ENCODE results near the gene SLC26A11.
"Not testable (repeated sequence)": the region's sequence is repeated elsewhere in the genome, so short reads cannot be mapped to it uniquely, and the experiment has no call there.

The SLC26A11 gene

GRCh38 chr17:80254396-80255251, 34.4 kb downstream of the SLC26A11 start:
- no peak for DNase-seq (ENCODE audit: low read depth, low spot score)
- H3K4me3 ChIP-seq (ENCODE audit: low read length) = no peak overlapping the region

DNA sequence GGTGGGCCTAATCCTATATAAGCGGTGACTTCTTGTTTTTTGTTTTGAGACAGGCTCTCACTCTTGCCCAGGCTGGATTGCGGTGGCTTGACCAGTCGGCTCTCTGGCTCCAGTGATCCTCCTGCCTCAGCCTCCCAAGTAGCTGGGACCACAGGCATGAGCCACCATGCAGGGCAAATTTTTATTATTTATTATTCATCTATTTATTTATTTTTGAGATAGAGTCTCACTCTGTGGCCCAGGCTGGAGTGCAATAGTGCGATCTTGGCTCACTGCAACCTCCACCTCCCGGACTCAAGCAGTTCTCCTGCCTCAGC, 35.8 kb downstream of the SLC26A11 start:
- H3K4me3 ChIP-seq (ENCODE audit: low read length) = no peak overlapping the region
- DNase-seq (ENCODE audit: low read depth, low spot score) = no peak

- H3K4me3 ChIP-seq (ENCODE audit: low read length) = no peak overlapping the region
- no peak for DNase-seq (ENCODE audit: low read depth, low spot score)
Measured at GRCh38 chr17:80257716-80258213, 37.5 kb downstream of the SLC26A11 start.

DNA sequence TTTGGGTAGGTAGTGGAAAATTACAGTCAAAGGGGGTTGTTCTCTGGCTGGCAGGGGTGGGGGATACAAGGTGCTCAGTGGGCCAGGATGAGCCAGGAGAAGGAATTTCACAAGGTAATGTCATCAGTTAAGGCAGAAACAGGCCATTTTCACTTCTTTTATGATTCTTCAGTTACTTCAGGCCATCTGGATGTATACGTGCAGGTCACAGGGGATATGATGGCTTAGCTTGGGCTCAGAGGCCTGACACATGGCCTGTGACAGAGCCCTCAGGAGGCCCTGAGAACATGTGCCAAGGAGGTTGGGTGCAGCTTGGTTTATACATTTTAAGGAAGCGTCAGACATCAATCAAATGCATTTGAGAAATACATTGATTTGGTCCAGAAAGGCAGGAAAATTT, 38.1 kb downstream of the SLC26A11 start:
- not testable (repeated sequence) for H3K4me3 ChIP-seq (ENCODE audit: low read length); DNase-seq (ENCODE audit: low read depth, low spot score)

GRCh38 chr17:80259457-80260068, 39.3 kb downstream of the SLC26A11 start:
- peak overlapping the region; percentile 39 for H3K4me3 ChIP-seq (ENCODE audit: low read length)
- DNase-seq (ENCODE audit: low read depth, low spot score) = no peak

GRCh38 chr17:80260069-80260535, 39.9 kb downstream of the SLC26A11 start:
- DNase-seq (ENCODE audit: low read depth, low spot score) = peak; percentile 31

DNA sequence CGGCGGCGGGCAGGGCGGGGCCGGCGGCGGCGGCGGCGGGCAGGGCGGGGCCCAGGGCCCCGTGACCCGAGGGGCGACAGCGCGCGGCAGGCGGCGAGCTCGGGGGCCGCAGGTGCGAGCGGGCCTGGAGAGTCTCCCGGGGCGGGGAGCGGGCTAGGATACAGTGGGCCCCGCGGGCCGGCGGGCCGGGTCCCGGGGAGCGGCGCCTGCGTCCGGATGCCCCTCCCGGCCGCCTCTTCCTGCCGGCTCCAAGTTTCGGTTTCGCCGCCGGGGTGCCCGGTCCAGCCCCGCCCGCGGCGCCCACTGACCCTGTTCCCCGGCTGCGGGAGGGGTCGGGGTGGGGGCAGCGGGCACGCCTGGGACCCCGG, 40.5 kb downstream of the SLC26A11 start, which contains the start of gene RNF213:
TSS of gene RNF213 (plus strand) at position 62 of the 368 bp plus-strand sequence. CDS start 2,830 bp downstream, outside the sequence.
- peak within 1 kb of the TSS; percentile 84 for H3K4me3 ChIP-seq (ENCODE audit: low read length)
- peak; percentile 32 for DNase-seq (ENCODE audit: low read depth, low spot score)

More at GRCh38 chr17:80260069-80260535, 39.9 kb downstream of the SLC26A11 start:
- H3K4me3 ChIP-seq (ENCODE audit: low read length) = peak overlapping the region; percentile 39

- peak; percentile 91 for DNase-seq (ENCODE audit: low read depth, low spot score)
- peak overlapping the region; percentile 84 for H3K4me3 ChIP-seq (ENCODE audit: low read length)
Measured at GRCh38 chr17:80261159-80261894, 41.1 kb downstream of the SLC26A11 start.

DNA sequence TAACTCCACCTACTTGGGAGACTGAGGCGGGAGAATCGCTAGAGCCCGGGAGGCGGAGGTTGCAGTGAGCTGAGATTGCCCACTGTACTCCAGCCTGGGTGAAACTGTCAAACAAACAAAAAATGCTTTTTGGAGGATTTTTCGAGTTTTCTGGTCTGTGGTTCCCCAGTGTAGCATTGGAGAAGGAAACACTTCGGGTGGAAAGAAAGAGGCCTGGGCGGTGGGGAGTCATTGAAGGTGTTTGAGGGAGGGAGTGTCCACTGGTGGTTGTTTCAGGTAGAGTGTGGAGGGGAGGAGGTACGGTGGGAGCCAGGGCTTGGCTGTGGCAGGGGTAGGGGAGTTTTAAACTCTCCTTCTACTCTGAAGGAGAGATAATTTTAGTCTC, 41.7 kb downstream of the SLC26A11 start:
- peak; percentile 28 for DNase-seq (ENCODE audit: low read depth, low spot score)
- H3K4me3 ChIP-seq (ENCODE audit: low read length) = peak overlapping the region; percentile 84

GRCh38 chr17:80262291-80262690, 42.1 kb downstream of the SLC26A11 start:
- no peak for DNase-seq (ENCODE audit: low read depth, low spot score)
- H3K4me3 ChIP-seq (ENCODE audit: low read length) = peak overlapping the region; percentile 84

DNA sequence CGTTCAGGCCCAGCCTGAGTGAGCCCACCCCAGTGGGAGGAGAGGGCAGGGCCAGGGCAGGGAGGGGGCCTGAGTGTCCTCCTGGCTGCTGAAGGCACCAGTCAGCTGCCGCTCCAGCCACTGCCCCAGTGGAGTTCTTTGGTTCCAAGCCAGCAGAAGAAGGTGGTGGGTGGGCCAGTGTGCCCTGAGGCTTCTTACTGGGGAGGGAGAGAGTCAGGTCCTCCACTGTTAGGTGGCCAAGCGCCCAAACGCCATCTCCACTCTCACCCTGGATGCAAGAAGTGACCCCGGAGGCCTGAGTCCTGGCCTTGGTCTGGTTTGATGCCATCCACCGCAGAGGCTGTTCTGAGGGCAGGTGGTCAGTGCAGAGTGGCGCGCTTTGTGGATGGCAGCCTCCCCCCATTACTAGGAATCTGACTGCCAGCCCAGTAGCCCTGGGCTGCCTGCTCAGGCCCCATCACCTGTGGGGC, 42.6 kb downstream of the SLC26A11 start:
- H3K4me3 ChIP-seq (ENCODE audit: low read length) = peak overlapping the region; percentile 87
- DNase-seq (ENCODE audit: low read depth, low spot score) = no peak

- H3K4me3 ChIP-seq (ENCODE audit: low read length) = peak overlapping the region; percentile 87
- peak; percentile 91 for DNase-seq (ENCODE audit: low read depth, low spot score)
Measured at GRCh38 chr17:80263253-80264204, 43.3 kb downstream of the SLC26A11 start.

- peak; percentile 80 for DNase-seq (ENCODE audit: low read depth, low spot score)
- H3K4me3 ChIP-seq (ENCODE audit: low read length) = peak overlapping the region; percentile 87
Measured at GRCh38 chr17:80264205-80265075, 44.2 kb downstream of the SLC26A11 start.

DNA sequence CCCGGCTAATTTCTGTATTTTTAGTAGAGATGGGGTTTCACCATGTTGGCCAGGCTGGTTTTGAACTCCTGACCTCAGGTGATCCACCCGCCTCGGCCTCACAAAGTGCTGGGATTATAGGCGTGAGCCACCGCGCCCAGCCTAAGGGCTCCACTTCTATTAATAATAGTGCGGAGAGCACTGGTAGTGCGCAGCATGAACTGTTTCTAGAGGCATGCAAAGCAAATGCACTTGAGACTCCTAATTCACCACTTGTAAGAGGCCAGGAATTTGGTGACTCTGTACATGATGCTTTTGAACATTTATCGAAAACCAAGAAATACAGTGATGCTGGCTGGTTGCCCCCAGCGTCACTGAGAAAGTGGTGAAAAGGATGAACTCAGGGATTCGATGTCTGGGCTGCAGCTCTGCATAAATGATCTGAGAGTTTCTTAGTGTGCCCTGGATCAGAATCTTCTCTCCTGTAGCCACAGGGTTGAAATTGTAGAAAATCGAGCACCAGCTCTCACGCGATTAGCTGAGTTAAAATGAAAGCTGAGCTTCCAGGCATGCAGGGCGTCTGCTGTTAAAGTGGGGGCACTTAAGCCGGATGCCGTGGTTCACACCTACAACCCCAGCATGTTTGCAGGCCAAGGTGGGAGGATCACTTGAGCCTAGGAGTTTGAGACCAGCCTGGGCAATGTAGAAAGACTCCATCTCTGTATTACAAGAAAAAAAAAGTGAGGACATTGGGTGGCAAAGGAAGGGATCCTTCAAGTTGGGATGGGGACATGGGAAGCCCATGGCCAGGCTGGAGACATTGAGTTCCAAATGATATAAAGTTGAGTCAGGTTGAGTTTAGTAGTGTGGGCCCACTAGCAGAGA, 45.2 kb downstream of the SLC26A11 start:
- DNase-seq (ENCODE audit: low read depth, low spot score) = no peak
- peak overlapping the region; percentile 87 for H3K4me3 ChIP-seq (ENCODE audit: low read length)

DNA sequence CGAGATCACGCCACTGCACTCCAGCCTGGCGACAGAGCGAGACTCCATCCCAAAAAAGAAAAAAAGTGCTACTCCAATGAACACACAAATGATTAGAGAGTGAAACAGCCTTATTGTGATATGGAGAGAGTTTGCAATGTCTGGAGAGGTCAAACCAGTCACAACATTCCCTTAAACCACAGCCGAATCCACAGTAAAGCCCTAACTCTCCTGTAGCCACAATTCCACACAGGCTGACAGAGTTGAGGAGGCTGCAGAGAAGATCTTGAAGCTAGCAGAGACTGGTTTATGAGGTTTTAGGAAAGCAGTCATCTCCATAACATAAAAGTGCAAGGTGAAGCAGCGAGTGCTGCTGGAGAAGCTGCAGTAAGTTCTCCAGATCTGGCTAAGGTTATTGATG, 47.2 kb downstream of the SLC26A11 start:
- DNase-seq (ENCODE audit: low read depth, low spot score) = no peak
- no peak overlapping the region for H3K4me3 ChIP-seq (ENCODE audit: low read length)

DNA sequence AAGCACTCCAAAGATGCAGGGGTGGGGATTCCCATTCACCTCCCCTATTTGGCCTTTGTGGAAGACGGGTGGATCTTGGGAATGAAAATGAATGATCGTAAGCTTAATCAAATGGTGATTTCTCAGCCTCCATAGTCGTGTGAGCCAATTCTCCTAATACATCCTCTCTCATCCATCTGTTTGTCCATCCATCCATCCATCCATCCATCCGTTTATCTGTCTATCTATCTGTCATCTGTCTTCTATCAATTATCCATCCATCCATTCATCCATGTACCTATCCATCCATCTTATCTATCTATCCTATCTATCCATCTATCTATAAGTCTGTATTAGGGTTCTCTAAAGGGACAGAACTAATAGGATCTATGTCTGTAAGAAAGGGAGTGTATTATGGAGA, 48.2 kb downstream of the SLC26A11 start:
- H3K4me3 ChIP-seq (ENCODE audit: low read length) = no peak overlapping the region
- DNase-seq (ENCODE audit: low read depth, low spot score) = no peak

DNA sequence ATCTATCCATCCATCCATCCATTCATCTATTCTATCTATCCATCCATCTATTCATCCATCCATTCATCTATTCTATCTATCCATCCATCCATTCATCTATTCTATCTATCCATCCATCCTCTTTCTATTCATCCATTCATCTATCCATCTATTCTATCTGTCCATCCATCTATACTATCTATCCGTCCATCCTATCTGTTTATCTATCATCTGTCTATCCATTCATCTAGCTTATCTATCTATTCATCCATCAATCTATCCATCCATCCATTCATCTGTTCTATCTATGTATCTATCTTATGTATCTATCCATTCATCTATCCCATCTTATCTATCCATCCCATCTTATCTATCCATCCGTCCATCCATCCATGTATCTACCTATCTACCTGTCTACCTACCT, 49.2 kb downstream of the SLC26A11 start:
- DNase-seq (ENCODE audit: low read depth, low spot score) = no peak
- no peak overlapping the region for H3K4me3 ChIP-seq (ENCODE audit: low read length)
